IPS-20b (cell line): Measurements from ENCODE around the gene CD81.

Source experiments
- H3K27ac ChIP-seq: one replicate; pipeline ENCODE4 v1.5.1; 2013; ENCODE audit warnings: low read length
- H3K27me3 ChIP-seq: 2 replicates; pipeline ENCODE4 v1.6.1; 2013; ENCODE audit warnings: mild to moderate bottlenecking, low read length, inconsistent platforms; ENCODE audit not compliant: insufficient read depth
- H3K36me3 ChIP-seq: 2 replicates; pipeline ENCODE4 v1.6.1; 2013; ENCODE audit warnings: low read depth, mild to moderate bottlenecking, inconsistent platforms, low read length, moderate library complexity; ENCODE audit not compliant: insufficient read depth
- H3K4me1 ChIP-seq: 2 replicates; pipeline ENCODE4 v1.6.1; 2013; ENCODE audit warnings: mild to moderate bottlenecking, control low read depth, inconsistent platforms, low read length, moderate library complexity; ENCODE audit not compliant: insufficient read depth
- H3K4me3 ChIP-seq: 2 replicates; pipeline ENCODE4 v1.5.1; 2013; ENCODE audit warnings: mild to moderate bottlenecking, low read length, inconsistent platforms
- H3K9ac ChIP-seq: 2 replicates; pipeline ENCODE4 v1.6.1; 2013; ENCODE audit warnings: low read depth, mild to moderate bottlenecking, inconsistent platforms, low read length, moderate library complexity
- H3K9me3 ChIP-seq: 2 replicates; pipeline ENCODE4 v1.6.1; 2013; ENCODE audit warnings: mild to moderate bottlenecking, low read depth, low read length, inconsistent platforms; ENCODE audit not compliant: insufficient read depth

The CD81 gene

DNA sequence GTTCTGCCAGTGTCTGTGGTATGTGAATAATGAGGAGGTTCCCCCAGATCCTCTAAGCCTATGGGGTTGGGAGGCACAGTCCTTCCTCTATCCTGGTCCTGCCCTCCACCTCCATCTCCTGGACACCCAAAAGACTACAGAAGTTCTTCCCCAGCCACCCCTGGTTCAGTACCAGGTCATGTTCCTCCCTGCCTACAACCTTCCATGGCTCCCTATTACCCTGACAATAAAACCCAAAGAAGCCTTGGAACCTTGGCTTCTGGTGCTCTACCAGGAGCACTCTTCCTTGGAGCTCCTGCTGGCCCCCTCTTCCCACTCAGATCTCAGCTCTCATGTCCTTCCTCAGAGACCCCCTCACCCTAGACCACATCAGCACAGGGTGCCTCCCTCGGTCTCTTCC lies 54.3 kb downstream of the CD81 start:
- H3K9ac ChIP-seq: no peak overlapping the region
- peaks cover 16% of the 10 kb centered on the region for H3K27me3 ChIP-seq
- H3K9me3 ChIP-seq: peaks cover 7% of the 10 kb centered on the region; the same call in 1 of the 2 replicates
- H3K27ac ChIP-seq: no peak overlapping the region
- no peak overlapping the region for H3K4me3 ChIP-seq
- H3K4me1 ChIP-seq: no peaks in the 10 kb centered on the region
- no peaks in the 10 kb centered on the region for H3K36me3 ChIP-seq

DNA sequence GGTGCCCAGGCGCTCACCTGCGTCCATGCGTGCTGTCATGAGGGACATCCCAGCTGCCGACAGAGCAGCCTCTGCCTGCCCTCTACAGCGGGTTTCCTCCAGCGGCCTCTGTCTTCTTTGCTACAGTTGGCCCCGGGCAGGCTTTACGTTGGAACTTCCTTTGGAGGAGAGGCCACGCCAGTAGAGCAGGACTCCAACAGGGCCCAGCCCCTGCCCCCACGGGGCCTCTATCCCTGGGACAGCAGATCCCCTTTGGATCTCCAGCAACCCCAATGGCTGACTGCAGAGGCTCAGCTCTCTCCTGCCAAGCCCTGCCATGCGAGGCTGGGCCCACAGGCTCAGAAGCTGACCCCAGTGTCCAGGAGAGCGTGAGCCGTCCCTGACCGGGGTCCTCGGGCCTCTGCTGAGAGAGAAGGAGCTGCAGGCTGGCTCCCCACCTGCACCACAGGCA lies 55.1 kb downstream of the CD81 start:
- peaks cover 7% of the 10 kb centered on the region; the same call in 1 of the 2 replicates for H3K9me3 ChIP-seq
- H3K4me1 ChIP-seq: no peaks in the 10 kb centered on the region
- no peak overlapping the region for H3K27ac ChIP-seq
- H3K9ac ChIP-seq: no peak overlapping the region
- no peaks in the 10 kb centered on the region for H3K36me3 ChIP-seq
- no peak overlapping the region for H3K4me3 ChIP-seq
- H3K27me3 ChIP-seq: peaks cover 17% of the 10 kb centered on the region

DNA sequence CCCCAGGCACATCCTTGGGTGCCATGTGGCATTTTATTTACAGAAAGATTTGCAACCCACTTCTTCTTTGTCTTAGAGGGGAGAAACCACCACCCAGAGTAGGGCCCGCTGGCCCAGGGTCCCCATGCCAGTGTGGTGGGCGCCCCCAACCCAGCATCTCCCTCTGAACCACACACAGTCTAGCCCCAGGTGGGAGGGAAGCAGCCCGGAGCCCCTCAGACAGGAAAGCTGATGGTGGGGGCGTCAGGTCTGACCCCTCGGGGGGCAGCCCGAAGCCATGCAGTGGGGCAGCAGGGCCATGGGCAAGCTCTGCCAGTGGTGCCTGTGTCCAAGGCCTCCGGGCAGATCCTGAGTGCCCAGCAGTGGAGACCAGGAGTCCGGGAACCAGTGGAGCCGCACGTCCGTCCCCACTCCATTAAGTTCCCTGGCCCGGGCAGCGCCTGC lies 55.5 kb downstream of the CD81 start:
- Histone ChIP-seq H3K4me3 (no peak overlapping the region), H3K4me1 (no peaks in the 10 kb centered on the region), H3K27me3 (peaks cover 21% of the 10 kb centered on the region), H3K9me3 (peaks cover 7% of the 10 kb centered on the region; the same call in 1 of the 2 replicates), H3K27ac (no peak overlapping the region), H3K36me3 (no peaks in the 10 kb centered on the region), H3K9ac (no peak overlapping the region)

DNA sequence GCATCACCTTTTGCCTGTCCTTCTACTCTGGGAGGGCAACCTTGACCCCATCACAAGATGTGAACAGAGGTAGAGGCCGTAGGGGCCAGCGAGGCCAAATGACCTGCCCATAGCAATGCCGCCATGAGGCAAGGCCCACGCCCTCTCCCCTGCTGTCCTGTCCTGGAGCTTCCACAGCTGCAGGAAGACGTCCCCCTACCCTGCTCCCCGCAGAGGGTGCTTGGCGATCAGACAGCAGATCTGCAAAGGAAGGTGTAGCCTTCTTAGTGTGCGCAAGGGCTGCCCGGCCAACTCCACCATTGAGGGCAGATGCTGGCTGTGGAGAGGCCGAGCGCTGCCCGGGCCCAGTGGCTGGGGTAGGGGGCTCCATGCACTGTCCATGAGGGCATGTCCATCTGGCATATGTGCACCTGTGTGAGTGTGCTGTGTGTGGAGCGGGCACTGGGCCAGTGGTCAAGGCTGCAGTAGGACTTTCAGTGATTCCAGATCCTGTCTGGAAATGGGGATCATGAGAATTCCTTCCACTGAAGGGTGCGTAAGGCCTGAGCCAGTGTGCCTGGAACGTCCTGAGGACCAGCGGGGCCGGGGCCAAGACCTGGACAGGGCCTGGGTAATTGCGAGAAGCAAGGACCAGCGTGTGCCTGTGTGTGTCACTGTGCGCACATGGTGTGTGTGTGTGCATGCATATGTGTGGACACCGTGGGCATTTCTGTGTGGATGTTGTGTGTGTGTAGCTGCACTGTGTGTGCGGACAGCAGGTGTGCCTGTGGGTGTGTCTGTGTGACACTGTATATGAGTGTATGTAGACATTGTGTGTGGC lies 56.2 kb downstream of the CD81 start:
- peaks cover 7% of the 10 kb centered on the region; the same call in 1 of the 2 replicates for H3K9me3 ChIP-seq

DNA sequence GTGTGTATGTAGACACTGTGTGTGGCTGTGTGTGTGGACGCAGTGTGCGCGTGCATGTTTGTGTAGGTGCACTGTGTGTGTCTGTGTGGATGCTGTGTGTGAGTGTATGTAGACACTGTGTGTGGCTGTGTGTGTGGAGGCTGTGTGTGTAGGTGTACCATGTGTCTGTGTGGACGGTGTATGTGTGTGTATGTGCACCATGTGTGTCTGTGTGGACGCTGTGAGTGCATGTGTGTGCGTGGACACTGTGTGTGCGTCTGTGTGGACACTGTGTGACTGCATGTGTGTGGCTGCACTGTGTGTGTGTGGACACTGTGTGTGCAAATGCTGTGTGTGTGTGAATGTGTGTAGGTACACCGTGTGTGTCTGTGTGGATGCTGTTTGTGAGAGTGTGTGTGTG lies 56.9 kb downstream of the CD81 start:
- Histone ChIP-seq H3K27ac (no peak overlapping the region), H3K27me3 (peaks cover 33% of the 10 kb centered on the region), H3K4me3 (no peak overlapping the region), H3K9ac (no peak overlapping the region), H3K36me3 (no peaks in the 10 kb centered on the region), H3K4me1 (no peaks in the 10 kb centered on the region), H3K9me3 (peaks cover 7% of the 10 kb centered on the region; the same call in 1 of the 2 replicates)

More for the DNA sequence above, 56.2 kb downstream of the CD81 start:
- Histone ChIP-seq H3K27ac (no peak overlapping the region), H3K27me3 (peaks cover 28% of the 10 kb centered on the region), H3K36me3 (no peaks in the 10 kb centered on the region), H3K4me1 (no peaks in the 10 kb centered on the region), H3K4me3 (no peak overlapping the region), H3K9ac (no peak overlapping the region)

DNA sequence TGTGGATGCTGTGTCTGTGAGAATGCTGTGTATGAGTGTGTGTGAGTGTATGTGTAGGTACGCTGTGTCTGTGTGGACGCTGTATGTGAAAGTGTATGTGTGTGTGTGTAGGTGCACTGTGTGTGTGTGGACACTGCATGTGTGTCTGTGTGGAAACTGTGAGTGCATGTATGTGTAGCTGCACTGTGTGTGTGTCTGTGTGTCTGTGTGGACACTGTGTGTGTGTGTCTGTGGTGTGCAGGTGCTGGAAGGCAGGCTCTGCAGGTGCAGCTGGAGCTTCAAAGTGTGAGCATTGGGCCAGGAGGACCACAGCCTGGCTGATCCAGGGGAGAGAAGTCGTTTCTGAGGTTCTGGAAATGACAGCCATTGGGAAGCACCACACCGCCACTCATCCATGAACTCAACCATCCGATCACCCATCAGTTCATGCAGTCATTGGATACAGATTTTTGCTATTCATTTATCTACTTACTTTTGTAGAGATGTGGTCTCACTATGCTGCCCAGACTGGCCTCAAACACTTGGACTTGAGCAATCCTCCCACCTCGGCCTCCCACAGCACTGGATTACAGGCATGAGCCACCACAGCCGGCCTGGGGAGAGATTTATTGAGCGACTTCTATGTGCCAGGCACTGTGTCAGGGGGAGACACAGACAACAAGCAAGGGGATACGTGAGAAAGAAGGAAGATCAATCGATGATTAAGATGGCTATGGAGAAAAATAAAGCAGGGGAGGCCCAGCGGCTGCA lies 57.6 kb downstream of the CD81 start:
- Histone ChIP-seq H3K9ac (no peak overlapping the region), H3K27me3 (peaks cover 39% of the 10 kb centered on the region), H3K9me3 (peaks cover 4% of the 10 kb centered on the region; the same call in 1 of the 2 replicates), H3K27ac (no peak overlapping the region), H3K36me3 (no peaks in the 10 kb centered on the region), H3K4me3 (no peak overlapping the region), H3K4me1 (no peaks in the 10 kb centered on the region)

DNA sequence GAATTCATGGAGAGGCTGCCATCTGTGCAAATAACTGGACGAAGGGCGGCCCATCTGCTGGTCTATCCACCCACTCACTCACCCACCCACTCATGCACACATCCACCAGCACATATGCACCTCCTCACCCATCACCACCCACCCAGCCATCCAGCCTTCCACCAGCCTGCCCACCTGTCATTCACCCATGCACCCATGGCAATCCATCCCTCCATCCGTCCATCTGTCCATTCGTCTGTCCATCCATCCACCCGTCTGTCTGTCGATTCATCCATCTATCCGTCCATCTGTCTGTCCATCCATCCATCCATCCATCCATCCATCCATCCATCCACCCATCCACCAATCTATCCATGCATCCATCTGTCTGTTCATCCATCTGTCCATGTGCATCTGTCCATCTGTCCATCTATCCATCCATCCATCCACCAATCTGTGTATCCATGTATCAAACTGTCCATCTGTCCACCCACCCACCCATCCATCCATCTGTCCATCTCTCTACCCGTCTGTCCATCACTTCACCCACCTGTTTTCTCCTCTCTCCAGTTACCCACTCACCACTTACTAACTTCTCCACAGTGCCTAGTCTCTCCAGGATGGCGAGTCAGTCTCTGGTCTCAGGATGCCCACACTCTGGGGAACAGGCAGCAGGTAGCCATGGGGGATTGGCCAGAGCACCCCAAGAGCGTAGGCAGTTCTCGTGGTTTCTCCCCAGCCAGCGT lies 58.3 kb downstream of the CD81 start:
- no peaks in the 10 kb centered on the region for H3K9me3 ChIP-seq
- H3K36me3 ChIP-seq: no peaks in the 10 kb centered on the region
- no peak overlapping the region for H3K27ac ChIP-seq
- H3K27me3 ChIP-seq: peaks cover 46% of the 10 kb centered on the region
- no peaks in the 10 kb centered on the region for H3K4me1 ChIP-seq
- H3K4me3 ChIP-seq: no peak overlapping the region
- no peak overlapping the region for H3K9ac ChIP-seq

DNA sequence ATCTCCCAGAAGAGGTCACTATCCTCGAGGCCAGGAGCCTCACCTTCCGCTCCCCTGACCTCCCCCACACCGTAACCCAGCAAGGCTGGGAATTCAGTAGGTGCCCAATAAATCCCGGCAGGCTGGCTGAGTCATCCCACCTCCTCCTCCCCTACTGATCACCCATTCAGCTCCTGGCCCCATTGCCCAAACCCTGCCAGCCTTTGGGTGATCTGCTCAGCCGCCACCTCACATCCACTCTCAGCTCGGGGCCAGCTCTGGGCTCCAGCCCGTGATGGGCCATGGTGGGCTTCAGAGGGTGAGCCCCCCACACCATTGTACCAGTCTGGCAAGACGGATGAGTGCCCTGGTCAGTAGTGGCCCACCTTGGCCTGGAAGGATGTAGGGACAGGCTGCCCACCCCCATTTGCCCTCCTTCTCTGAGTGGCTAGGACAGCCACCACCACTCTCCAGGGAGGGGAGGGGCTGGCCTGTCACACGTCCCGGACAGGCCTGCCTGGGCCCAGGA lies 59.0 kb downstream of the CD81 start:
- Histone ChIP-seq H3K9me3 (no peaks in the 10 kb centered on the region), H3K27me3 (peaks cover 53% of the 10 kb centered on the region), H3K9ac (no peak overlapping the region), H3K36me3 (no peaks in the 10 kb centered on the region), H3K27ac (no peak overlapping the region), H3K4me1 (no peaks in the 10 kb centered on the region), H3K4me3 (no peak overlapping the region)

DNA sequence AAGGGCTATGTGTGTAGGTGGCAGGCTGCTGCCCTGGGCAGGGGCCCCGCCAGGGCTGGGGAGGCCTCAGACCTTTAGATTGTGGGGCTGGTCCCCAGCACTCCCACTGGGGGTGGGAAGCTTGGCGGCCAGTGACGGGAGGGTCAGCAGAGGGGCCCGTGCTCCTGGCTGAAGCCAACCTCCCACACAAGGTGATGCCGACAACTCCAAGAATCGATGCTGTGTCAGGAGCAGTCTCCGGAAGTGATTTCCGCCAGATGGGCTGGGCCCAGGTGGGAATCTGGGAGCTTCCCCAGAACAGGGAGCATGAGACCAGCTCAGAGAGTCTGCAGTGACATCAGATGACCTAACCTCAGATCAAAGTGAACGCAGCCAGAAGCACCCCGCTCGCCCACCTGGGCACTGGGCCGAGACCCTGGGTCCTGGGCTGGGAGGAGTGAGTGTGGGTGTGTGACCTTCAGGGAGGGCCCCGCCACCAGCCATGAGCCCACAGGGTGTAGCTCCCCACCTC lies 59.5 kb downstream of the CD81 start:
- no peaks in the 10 kb centered on the region for H3K36me3 ChIP-seq
- no peak overlapping the region for H3K4me3 ChIP-seq
- no peaks in the 10 kb centered on the region for H3K9me3 ChIP-seq
- no peaks in the 10 kb centered on the region for H3K4me1 ChIP-seq
- H3K27ac ChIP-seq: no peak overlapping the region
- peaks cover 58% of the 10 kb centered on the region for H3K27me3 ChIP-seq
- H3K9ac ChIP-seq: no peak overlapping the region

DNA sequence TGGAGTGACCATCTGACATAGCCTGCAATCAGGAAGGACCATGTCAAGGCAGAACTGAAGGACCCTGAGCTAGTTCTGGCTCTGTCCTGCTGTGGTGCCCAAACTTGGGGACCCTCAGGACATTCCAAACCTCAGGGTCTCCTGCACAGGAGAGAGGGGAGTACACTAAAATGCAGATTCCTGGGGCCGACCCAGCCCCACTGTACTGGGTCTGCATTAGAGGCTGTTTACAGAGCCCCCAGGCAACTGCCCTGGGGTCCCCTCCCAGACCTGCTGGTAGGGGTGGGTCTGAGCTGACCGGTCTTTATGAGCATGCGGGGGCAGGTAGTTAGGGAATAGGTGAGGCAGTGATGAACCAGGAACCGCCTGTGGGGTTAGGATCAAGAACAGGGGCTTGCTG lies 60.4 kb downstream of the CD81 start:
- Histone ChIP-seq H3K9ac (no peak overlapping the region), H3K36me3 (no peaks in the 10 kb centered on the region), H3K4me1 (no peaks in the 10 kb centered on the region), H3K27me3 (peaks cover 67% of the 10 kb centered on the region), H3K4me3 (no peak overlapping the region), H3K27ac (no peak overlapping the region), H3K9me3 (no peaks in the 10 kb centered on the region)

DNA sequence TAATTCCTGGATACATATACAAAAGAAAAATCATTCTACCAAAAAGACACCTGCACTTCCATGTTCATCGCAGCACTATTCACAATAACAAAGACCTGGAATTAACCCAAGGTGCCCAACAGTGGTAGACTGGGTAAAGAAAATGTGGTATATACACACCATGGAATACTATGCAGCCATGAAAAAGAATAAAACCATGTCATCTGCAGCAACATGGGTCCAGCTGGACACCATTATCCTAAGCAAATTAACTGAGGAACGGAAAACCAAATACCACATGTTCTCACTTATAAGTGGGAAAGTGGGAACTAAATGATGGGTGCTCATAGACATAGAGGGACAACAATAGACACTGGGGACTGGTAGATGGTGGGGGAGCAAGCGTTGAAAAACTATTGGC lies 62.7 kb downstream of the CD81 start:
- H3K4me1 ChIP-seq: no peaks in the 10 kb centered on the region
- no peak overlapping the region for H3K4me3 ChIP-seq
- H3K9me3 ChIP-seq: no peaks in the 10 kb centered on the region
- H3K9ac ChIP-seq: no peak overlapping the region
- peaks cover 78% of the 10 kb centered on the region for H3K27me3 ChIP-seq
- H3K27ac ChIP-seq: no peak overlapping the region
- no peaks in the 10 kb centered on the region for H3K36me3 ChIP-seq
